GM19468 (cell line): ENCODE data around the gene NFIA.
A peak's percentile ranks its signal among the peaks of the same experiment; 100 is the strongest.
"Not testable (repeated sequence)": the region's sequence is repeated elsewhere in the genome, so short reads cannot be mapped to it uniquely, and the experiment has no call there.

ENCODE experiments used
- ATAC-seq: cut with Tn5 transposase; IDR thresholded peaks from one replicate; pipeline ENCODE4 v1.9.1; 2021; ENCODE audit warnings: mild to moderate bottlenecking, moderate library complexity, moderate number of reproducible peaks; ENCODE audit not compliant: unreplicated experiment; ENCODE audit errors: extremely low read depth

The NFIA gene

DNA sequence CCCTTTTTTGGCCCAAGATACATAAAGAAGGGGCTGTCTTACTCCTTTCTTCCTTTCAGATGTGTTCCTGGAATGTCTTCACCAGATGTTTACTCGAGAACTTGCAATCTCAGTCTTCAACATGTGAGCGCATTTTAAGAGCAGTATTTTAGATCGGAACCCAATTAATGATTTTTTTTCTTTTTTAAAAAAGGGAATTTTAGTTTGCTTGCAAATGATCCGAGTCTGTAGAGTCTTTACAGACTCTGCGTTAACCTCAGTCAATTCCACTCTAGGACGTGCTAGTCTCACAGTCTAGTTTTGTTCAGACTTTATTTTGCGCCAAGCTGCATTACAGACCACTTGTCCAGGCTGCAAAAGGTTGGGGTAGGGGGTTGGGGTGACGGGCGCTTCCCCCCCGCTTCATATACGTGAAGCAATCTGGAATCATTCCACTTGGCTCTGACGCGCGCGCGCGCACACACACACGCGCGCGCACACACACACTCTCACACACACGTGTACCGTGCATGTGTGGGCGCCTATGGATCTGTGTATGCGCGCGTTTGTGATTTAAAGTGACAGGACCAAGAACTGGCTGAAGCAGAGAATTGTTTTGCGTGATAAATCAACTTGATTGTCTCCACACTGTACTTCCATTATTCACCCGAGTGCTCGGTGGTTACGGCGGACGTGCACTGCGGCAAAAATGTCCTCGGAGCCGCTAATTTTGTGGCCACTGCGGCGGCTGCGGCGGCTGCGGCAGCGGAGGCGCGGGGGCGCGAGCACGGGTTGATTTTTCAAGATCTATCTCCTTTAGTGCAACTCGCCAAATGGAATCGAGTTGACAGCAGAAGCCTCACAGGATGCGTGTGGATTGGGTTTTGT lies 25.6 kb upstream of the NFIA start:
- ATAC-seq: no peak

DNA sequence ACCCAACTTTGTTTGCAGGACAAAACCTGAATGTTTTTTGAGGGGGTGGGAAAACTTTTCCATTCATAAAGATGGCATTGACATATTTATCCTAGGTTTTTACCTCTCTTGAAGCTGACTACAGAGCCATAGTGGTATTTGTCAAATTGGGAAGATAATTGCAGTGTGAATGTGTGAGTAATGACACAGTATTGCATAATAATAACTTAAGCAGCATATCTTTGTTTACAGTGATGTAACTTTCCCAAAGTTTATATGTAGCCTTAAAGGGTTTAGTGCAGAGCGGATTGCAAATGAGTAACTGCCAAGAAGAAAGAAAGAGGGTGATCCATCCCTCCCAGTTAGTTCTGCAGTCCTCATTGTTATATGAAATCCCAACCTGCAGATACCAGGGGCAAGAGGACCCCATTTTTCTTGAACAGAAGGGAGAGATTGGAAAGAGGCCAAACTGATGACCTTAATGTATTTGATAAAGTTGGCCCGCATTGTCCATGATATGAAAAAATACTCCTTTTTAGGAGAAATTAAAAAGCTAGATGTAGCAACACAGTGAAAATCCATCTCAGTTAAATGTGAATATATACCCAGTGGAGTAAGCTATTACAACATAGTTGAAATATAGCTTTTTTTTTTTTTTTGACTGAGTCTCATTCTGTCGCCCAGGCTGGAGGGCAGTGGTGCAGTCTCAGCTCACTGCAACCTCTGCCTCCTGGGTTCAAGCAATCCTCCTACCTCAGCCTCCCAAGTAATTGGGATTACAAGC lies 23.7 kb upstream of the NFIA start:
- ATAC-seq: no peak

DNA sequence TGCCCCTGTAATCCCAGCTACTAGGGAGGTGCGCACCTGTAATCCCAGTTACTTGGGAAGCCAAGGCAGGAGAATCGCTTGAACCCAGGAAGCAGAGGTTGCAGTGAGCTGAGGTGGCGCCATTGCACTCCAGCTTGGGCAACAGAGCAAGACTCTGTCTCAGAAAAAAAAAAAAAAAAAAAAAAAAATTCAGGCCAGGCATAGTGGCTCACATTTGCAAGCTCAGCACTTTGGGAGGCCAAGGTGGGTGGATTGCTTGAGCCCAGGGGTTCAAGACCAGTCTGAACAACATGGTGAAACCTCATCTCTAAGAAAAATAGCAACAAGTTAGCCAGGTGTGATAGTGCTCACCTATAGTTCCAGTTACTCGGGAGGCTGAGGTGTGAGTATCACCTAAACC lies 20.8 kb upstream of the NFIA start:
- ATAC-seq: not testable (repeated sequence)

DNA sequence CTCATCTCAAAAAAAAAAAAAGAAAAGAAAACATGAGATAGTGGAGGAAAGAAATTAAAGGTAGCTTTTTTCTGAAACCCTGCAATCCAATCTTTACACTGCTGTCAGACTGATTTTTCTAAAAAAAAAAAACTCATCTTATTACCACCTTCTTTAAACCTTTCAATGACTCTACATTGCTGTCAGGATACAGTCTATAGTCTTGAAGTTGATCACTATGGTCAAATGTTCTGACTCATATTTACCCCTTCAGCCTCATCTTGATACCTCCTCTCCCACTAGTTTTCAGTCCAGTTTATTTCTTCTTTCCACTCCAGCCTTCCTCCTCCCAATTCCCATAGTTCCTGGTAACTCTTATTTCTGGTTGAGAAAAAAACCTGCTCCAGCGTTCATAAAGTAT lies 17.7 kb upstream of the NFIA start:
- ATAC-seq: no peak

DNA sequence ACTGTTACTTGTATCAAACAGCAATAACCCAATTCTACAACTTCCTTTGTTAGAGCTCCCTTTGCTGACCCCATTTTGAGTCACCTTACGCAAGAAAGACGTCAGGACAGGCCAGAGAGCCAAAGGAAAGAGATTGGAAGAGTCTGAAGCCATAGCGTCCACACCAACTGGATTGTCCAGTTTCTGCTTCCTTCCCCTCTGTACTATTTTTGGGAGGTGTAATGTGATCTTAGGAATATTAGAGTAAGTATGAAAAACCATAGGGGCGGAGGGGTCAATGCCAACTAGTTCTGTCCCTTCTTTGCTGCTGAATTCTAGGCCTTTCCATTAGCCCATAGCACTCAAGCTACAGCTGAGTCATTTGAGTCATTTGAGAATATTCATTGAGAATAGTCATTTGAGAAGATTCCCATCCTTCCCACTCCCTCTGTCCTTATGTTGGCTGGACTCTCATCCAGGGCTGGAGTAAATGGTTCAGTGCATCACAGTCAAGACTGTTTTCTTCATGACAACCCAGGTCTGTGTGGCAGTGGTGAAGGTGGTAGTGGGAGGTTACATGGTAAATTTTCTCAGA lies 14.8 kb upstream of the NFIA start:
- ATAC-seq: no peak

DNA sequence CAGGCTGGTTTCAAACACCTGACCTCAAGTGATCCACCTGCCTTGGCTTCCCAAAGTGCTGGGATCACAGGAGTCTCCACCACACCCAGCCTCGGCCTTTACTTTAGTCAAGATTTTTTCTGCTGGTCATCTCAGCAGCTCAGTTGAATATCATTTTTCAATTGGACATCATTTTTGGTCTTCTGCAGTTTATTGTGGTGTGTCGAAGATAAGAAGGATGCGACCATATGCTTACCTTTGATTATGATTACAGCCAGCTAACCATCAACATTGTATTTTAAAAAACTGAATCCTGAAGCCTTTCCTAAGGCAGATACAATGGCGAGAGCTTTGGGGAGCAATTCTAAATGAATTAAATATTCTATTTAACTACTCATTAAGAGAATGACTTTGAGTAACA lies 12.3 kb upstream of the NFIA start:
- no peak for ATAC-seq

DNA sequence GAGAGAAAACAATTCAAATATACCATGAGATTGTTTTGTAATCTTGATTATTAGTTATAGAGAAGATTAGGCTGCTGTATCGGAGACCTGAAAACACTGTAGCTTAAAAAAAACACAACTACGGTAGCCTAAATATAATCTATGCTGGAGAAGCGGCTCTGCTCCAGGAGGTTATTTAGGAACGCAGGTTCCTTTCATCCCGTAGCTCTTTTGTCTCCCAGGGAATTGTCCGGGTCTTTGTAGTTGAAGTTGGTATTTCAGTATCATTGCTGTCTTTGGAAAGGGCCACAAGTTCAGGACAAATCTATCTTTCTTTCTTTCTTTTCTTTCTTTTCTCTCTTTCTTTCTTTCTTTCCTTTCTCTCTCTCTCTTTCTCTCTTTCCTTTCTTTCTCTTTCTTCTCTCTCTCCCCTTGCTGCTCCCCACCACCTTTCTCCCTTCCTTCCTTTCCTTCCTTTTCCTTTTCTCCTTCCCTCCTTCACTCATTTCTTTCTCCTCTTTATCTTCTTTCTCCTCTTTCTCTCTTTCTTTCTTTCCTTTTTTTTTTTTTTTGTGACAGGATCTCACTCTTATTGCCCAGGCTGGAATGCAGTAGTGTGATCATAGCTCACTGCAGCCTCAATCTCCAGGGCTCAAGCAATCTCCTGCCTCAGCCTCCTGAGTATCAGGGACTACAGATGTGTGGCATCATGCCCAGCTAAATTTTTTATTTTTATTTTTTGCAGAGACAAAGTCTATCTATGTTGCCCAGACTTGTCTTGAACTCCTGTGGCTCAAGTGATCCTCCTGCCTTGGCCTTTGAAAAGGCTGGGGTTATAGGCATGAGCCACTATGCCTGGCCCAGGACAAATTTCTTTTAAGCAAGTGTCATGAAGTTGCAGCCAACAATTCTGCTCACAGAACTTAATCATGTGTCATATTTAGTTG lies 10.9 kb upstream of the NFIA start:
- no peak for ATAC-seq

DNA sequence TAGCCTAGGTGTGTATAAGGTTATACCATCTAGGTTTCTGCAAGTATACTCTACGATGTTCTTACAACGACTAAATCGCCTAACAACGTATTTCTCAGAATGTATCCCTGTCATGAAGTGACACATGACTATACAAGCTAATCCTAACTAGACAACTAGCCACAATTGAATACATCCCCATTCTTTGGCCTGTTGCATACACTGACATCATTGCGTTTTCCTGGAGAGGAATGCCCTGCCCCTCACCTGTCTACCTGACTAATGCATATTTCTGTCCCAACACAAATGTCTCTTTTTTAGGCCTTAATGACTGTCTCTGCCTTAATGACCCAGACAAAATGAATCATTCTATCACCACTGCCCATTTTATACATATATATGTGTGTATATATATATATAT lies 8.5 kb upstream of the NFIA start:
- ATAC-seq: no peak

DNA sequence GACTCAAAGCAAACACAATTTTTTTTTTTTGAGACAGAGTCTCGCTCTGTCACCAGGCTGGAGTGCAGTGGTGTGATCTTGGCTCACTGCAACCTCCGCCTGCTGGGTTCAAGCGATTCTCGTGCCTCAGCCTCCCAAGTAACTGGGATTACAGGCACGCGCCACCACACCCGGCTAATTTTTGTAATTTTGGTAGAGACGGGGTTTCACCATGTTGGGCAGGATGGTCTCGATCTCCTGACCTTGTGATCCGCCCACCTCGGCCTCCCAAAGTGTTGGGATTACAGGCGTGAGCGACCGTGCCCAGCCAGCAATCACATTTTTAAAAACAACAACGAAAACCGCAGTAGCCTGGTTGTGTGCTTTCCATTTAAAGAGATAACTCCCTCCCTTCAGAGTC lies 6.5 kb upstream of the NFIA start:
- not testable (repeated sequence) for ATAC-seq

DNA sequence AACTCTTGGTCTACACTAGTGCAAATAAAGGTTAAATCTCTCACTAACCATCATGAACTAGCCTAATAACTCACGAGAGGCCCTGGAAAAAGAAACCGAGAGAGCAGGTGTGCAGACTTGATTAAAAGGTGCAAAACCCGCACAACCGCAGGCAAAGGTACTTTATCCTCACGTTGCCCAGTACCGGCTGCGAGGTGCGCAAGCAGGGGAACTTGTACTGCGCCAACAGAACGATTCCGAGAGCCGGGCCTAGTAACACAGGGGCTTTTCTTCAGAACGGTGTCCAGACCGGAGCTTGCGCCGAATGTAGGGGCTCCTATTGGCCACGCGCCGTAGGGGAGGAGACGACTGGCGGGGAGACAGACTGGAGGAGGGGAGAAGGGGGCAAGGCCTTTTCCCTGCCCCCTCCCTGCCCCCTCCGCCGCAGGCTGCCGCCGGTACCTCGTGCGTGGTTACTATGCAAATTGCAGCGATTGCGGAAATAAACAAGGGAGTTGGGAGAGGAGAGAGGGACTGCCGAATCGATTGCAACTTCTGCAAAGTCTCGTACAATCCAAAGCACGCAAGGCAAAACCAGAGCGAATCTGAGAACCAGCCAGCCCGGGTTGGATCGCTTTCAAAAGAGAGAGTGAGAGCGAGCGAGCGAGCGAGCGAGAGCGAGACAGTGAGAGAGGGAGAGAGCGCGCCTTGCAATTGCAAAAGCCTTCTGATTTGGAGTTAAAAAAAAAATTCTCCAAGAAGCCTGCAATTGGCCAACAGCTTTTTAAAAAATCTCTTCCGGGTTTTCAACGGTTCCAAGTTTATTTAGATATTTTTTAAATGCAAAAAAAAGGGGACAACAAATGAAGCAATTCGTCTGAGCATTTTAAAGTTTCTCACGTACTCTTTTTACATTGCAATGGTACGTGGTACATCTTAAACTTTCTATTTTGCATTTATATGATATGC lies 5.4 kb upstream of the NFIA start:
- ATAC-seq: peak; percentile 74

DNA sequence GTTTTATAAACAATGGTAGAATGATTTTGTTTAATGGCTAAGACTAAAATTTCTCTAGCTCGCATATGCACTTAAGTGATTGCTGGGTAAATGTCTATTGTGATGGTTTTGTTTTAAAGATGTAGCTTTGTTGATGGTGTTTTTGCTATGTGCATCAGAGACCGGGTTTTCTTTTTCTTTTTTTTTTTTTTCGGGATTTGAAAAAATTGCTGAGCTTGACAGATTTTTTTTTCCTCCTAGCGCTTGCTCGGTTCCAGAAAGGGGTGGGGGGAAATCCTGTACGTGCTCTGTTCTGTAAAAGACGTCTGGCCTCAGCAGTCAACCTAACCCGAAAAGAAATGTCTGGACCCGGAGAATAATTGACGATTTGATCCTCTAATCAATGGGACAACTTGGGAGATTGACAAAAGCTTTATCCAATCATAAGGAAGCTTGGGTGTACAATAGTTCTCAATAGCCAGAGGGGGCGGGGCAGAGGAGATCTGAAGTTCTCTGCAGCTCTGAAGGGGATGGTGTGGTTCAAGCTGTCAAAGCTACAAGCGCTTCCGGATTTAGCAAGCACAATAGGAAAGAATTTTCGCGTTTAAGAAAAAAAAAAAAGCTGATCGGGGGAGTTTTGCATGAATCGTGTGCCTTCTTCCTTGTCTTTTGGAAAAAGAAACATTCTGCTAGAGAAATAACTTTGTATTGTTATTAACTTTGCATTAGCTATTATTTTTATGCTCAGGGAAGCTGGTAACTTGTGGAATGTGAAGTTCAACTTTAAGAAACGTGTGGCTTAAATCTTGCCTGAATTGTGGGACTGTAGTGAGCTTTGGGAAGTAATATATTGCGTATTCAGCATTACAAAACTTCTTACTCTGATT lies 4.5 kb upstream of the NFIA start:
- no peak for ATAC-seq

DNA sequence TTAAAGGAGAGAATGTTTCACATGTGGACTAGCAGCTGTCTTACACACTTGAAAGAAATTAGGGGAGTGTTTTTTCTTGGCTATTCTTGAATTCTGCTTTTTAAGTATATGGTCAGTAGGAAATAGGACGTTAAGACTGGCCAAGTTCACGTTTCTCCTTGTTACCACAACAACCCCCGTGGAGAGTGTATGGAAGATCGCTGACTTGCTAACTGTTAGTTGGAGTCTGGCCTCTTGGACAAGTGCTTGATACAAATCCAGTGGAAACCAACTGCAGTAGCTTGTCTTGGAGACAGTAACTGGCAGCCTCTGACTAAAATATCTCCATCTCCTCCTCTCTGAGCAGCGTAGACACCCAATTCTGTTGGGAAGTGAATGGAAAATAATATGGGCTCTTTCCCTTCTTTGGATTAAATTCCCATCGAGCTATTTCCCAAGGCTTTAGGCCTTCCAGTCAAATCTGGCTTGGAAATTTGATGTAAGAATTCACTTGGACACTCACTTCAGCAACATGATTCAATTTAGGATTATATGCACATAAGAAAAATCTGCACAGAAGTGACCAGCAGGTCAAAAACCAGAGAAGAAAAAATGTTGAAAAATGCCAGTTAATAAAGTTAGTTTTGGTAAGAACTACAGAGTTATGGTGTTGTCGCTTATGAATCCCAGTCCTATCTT lies 3.6 kb upstream of the NFIA start:
- ATAC-seq: no peak

DNA sequence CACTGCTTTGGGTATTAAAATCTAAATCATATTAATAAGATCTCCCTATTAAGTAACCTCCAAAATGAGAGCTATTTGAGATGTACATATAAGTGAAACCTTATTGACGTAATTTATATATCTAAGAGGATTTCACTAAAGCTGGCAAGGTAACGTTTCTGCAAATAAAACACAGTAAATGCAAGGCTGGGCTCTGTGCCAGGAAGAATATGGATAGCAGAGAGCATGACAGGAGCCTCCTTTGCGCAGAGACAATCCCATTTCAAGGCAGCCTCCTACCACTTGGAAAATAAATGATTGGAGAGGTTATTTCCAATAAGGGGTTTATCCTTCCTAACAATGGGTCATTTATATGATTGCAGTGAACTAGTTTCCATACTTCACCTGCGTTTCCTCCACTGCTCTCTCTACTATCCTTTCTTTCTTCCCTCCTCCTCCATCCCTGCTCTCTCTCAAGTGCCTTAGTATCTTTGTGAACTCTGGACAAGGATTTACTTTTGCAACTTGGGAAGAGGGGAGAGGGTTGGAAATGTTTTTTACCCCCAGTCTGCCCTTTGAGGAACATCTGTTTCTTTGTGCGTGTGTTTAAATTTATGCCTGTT lies 3.0 kb upstream of the NFIA start:
- no peak for ATAC-seq

DNA sequence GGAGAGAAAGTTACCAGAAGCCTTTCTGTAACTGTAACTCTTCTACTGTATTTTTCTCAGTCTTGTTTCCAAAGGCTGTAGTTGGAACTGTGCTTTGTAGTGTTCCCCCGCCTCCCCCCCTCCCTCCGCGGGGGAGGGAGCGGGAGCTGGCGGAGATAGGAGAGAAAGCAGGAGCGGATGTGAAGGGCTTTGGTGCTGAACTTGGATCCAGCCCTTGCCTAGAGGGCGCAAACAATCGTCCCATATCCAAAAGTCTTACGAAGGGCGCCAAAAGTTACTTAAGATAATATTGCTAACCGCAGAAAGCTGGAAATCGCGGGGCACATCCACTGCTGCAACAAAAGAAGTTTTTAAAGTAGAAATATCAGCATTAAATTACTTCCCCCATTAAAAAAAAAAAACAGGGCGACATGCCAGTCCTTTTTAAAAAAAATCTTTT lies 2.4 kb upstream of the NFIA start:
- ATAC-seq: no peak

DNA sequence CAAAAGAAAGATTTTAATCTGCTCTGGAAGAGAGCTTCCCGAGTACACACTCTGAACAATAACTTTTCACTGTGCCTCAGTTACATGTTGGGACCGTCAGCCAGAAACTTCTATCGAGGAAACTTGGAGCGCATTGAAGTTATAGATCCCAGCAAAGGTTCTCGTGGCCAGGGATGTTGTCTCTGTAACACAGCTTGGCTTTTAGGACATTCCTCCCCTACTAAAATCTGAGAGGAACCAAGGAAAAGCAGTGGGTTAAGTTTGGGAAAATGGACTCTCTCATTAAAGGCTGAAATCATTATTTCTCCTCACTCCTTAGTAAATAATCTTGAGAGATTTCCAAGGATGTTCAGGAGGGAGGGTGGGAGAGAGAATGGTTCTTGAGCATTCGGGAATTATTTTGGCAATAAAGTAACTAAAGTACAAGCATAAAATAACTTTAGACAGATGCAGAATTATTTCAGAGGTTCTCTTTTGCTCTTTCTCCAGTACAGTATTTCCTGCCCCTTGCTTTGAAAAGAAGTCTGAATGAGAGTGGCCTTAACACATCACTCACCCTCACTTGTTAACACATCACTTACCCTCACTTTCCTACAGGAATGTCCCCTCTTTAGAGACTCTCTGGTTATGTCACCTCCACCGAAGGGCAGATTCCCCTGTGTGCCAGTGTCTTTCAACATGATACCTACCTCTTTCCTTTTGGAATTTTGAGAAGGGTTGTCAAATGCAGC lies 1.8 kb upstream of the NFIA start:
- ATAC-seq: no peak

DNA sequence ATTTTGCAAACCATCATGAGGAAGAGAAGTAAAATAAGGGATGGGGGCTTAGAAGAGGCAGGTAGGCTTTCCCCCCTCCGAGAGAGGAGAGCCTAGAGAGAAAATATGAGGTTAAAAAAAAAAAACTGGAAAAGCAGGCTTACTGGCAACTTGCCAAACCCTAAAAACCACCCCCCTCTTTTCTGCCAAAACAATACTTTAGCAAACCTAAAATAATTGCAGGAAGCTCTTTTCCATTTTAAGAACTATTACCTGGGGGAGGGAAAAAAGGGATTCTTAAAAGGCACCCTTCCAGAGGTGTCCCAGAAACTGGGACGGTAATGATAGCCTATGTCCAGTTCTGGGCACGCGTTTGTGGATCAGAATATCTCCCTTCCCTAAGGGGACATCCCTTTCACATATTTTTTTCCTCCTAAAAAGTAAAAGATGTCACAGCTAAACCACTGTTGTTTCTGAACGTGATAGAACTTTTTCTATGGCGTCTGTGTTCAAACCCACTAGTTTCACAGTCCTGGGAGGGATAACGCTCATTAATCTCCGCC lies 1.1 kb upstream of the NFIA start:
- ATAC-seq: no peak
